ENCODE data around the gene BMS1. TPM values are rescaled to one million over a fixed set of nuclear protein-coding genes. Genes with fewer than 3 reads are reported as not detected.

Gene BMS1
- total and polyA plus RNA-seq, 2 of the 8 experiments (the other 6 are each of a cell fraction or from before 2014, with no cell fraction given) = 3.7 to 34.6 TPM

DNA sequence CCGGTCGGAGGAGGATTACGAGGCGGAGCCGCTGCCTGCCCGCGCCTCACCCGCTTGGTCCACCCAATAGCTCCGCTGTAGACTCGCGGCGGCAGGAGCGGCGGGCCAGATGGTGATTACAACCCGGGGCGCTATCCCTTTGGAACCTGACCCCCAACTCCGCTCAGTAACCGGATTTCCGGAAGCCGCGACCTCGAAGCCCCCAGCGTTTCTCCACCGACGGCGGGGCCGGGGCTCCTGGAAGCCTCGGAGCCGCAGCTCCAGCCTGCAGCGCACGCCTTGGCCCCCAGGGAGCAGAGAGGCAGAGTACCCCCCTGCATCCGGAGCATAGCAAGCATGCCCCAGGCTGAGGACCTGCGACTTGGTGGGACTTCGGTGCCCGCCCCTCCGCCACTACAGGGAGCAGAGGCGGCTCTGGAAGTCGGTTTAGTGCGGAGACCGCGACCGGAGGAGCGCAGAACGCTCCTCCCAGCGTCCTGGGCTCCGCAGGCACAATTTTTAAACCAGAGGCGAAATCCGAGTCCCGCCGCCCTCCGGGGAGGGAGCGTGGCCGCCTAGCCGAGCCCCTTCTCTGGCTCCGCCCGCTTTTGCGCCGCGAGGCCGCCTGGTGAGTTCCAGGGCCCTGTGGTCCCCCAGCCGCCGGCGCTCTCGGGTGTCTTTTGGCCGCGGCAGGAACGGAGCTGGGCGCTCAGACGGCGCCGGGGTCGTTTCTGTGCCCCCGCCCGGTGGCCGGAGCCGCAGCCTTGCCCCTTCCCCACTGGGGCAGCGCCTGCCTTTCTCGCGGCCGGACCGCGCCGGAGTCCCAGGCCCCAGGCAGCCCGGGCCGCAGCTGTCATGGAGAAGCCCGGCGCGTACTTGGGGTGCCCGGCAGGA lies 28.2 kb upstream of the BMS1 start:
- H4K8ac ChIP-seq (ENCODE audit: extremely low read depth, insufficient read depth, low read length) = peak overlapping the region; percentile 41; the same call in 1 of the 2 replicates
- no peaks in the 10 kb centered on the region for H3K79me2 ChIP-seq (ENCODE audit: control insufficient read depth in 1 of 2, insufficient read depth in 2 of 2, low read length in 2 of 2)
- peaks cover 28 to 54% (median 49%) of the 10 kb centered on the region in 4 experiments for H3K27me3 ChIP-seq (replicated peaks in 1 of 4; ENCODE audit: control insufficient read depth in 3 of 4, extremely low read depth in 1 of 4, insufficient read depth in 3 of 4, low read length in 3 of 4)
- H4K20me1 ChIP-seq (replicated peaks in 1 of 2; ENCODE audit: control insufficient read depth in 1 of 2, insufficient read depth in 2 of 2, low read length in 2 of 2) = peaks cover 4 to 5% of the 10 kb centered on the region in 2 experiments
- H3K4me2 ChIP-seq (ENCODE audit: insufficient read depth in 1 of 2, low read depth in 2 of 2, low read length in 2 of 2) = peak overlapping the region; percentile 79 to 98
- H3K4me3 ChIP-seq (ENCODE audit: extremely low read depth in 1 of 4, insufficient read depth in 2 of 4, low read depth in 3 of 4, low read length in 4 of 4) = peak overlapping the region; percentile 60 to 75 (median 62)
- peak overlapping the region; percentile 82; the same call in 1 of the 2 replicates for H2AFZ ChIP-seq (ENCODE audit: low read length)
- no peak overlapping the region for H4K91ac ChIP-seq (replicated peaks; ENCODE audit: insufficient read length, low read length)
- no peak overlapping the region for H4K5ac ChIP-seq (ENCODE audit: insufficient read length, low read depth, low read length)
- no peak overlapping the region for H2AK5ac ChIP-seq (ENCODE audit: low read depth, low read length)
- peaks cover 0 to 14% (median 2%) of the 10 kb centered on the region in 4 experiments; a peak in 4 of 7 replicates for H3K4me1 ChIP-seq (replicated peaks in 1 of 4; ENCODE audit: control insufficient read depth in 3 of 4, insufficient read depth in 4 of 4, low read length in 3 of 4)
- H3K9ac ChIP-seq (replicated peaks in 1 of 4; ENCODE audit: extremely low read depth in 1 of 4, low read depth in 3 of 4, low read length in 3 of 4) = 0 out of 7 replicates have a peak overlapping the region, but pooled peaks of 1 of the 4 experiments have one; percentile 8
- H3K23me2 ChIP-seq (ENCODE audit: low read depth, low read length) = peaks cover 16% of the 10 kb centered on the region; the same call in 1 of the 2 replicates
- no peaks in the 10 kb centered on the region; a peak in 1 of 4 replicates for H3K9me3 ChIP-seq (ENCODE audit: insufficient read depth in 2 of 2, low read depth in 1 of 2, low read length in 1 of 2)
- no peak overlapping the region for H3K14ac ChIP-seq (ENCODE audit: insufficient read length)
- H2BK5ac ChIP-seq (ENCODE audit: low read depth, low read length) = no peak overlapping the region
- H3K4ac ChIP-seq (replicated peaks; ENCODE audit: insufficient read length, low read depth, low read length) = no peak overlapping the region
- H3K36me3 ChIP-seq (ENCODE audit: control insufficient read depth in 2 of 4, insufficient read depth in 4 of 4, low read length in 3 of 4) = no peaks in the 10 kb centered on the region
- no peak overlapping the region; the same call in 1 of the 2 replicates for H3K18ac ChIP-seq (ENCODE audit: extremely low read depth, low read length)
- WGBS, 2 experiments (ENCODE audit: extremely low coverage in 1 of 2, insufficient coverage in 1 of 2, insufficient read length in 1 of 2, insufficient replicate concordance in 2 of 2, low coverage in 1 of 2, low lambda C conversion rate in 2 of 2, missing lambda C conversion rate in 1 of 2) = 1% methylated on average over 67 of the region's 89 CpGs; no CpG with 5 or more reads in 1 of the 2 experiments
- H2BK120ac ChIP-seq (replicated peaks; ENCODE audit: low read depth, low read length) = no peak overlapping the region
- ChIA-PET CTCF (ENCODE audit: partially characterized antibody) (interaction anchor here (1.0 to 1.8 kb wide), 9 partner anchors 8 to 325 kb away, joined by 3 to 10 read pairs (median 5); no protein-coding TSS in a partner anchor), POLR2A (ENCODE audit: partially characterized antibody) (interaction anchor here (0.6 to 1.9 kb wide), 4 partner anchors 28 to 653 kb away, joined by 3 to 7 read pairs (median 4); partner anchors contain the start of genes BMS1 and ZNF33B)
- no peak overlapping the region for H2BK15ac ChIP-seq (ENCODE audit: low read length)
- no peaks in the 10 kb centered on the region for H3K79me1 ChIP-seq (ENCODE audit: low read depth, low read length)
- no peak overlapping the region for H2BK20ac ChIP-seq (ENCODE audit: low read length)
- no peak overlapping the region for H3K56ac ChIP-seq (replicated peaks; ENCODE audit: insufficient read length, low read depth, low read length)
- no peak overlapping the region for H2BK12ac ChIP-seq (ENCODE audit: low read depth, low read length)
- DNase-seq (ENCODE audit: low read depth in 1 of 2, low spot score in 2 of 2) (peak in 1 of 2 experiments; percentile 75), FAIRE-seq (no peak)
- no peak overlapping the region for H3K27ac ChIP-seq (ENCODE audit: low read depth, low read length)
- H3K23ac ChIP-seq (ENCODE audit: insufficient read length) = no peak overlapping the region
- no peak for TF ChIP-seq ATF2 (IDR thresholded peaks at IDR 0.05; ENCODE audit: low read length)
- TF ChIP-seq FOSL1 (IDR thresholded peaks at IDR 0.05; ENCODE audit: insufficient read depth, low read depth, low read length) = no peak
- no peak for TF ChIP-seq TAF7 (optimal IDR thresholded peaks at IDR 0.05; ENCODE audit: borderline replicate concordance, low read depth, low read length)
- TF ChIP-seq TBP (IDR thresholded peaks at IDR 0.05; ENCODE audit: low read depth, low read length) = no peak
- TF ChIP-seq, protein P1, sequence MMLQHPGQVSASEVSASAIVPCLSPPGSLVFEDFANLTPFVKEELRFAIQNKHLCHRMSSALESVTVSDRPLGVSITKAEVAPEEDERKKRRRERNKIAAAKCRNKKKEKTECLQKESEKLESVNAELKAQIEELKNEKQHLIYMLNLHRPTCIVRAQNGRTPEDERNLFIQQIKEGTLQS (IDR thresholded peaks at IDR 0.05; ENCODE audit: insufficient read depth, low read depth, low read length) = no peak
- no peak for TF ChIP-seq SP1 (IDR thresholded peaks at IDR 0.05; ENCODE audit: low read depth, low read length)
- TF ChIP-seq CBX5 (IDR thresholded peaks at IDR 0.05; ENCODE audit: low read depth, low read length) = no peak
- no peak for TF ChIP-seq BRCA1 (IDR thresholded peaks at IDR 0.05; ENCODE audit: low read depth, low read length)
- no peak for TF ChIP-seq YY1 (IDR thresholded peaks at IDR 0.05; ENCODE audit: low read depth, low read length)
